ENCODE data around the gene KIAA0930.

The KIAA0930 gene

DNA sequence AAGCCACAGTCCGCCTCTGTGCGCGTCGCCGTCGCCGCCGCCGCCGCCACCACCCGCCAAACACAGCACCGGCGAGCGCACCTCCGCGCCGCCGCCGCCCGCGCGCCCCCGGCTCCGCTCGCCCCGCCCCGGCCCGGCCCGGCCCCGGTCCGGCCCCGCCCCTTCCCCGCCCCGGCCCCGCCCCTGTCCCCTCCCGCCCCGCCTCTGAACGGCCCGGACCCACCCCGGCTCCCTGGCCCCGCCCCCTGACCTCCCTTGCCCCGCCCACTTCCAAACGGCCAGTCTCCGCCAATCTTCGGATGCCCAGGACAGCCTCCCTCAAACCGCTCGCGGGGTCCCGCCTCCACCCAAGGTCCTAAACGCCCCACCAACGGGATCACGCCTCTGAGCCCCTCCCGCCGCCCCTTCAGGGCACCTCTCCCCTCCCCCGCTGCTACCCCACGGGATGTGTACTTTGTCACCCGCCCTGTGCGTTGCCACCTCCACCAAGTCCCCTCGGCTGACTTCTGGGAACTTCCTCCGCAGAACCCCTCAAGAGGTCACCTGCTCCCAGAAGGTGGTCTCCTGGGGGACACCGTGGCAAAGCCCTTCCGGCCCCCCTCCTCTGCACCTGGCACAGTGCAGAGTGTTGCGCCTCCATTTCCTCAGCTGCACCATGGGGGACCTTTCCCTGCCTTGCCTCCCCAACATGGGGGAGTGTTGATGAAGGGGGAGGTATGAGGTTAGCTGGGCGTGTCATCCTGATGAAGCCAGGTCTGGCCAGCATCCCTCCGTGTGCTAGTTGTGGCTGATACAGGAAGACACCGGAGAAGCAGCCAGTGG is at the start of gene KIAA0930:
TSS of gene KIAA0930 (minus strand) at position 85 of the 822 bp plus-strand sequence. CDS start 191 bp downstream, outside the sequence.
- no peak within 1 kb of the TSS for H3K27ac ChIP-seq
- TF ChIP-seq CTCF (IDR thresholded peaks at IDR 0.05; ENCODE audit: low read depth, low read length, missing control alignments), result no peak
- H3K4me3 ChIP-seq (ENCODE audit: low read depth, low read length), result peak within 1 kb of the TSS; percentile 64
- in situ Hi-C loops (cut with HindIII; ENCODE audit: low pct_ligation_motif_present, low sequenced_read_pairs), result no loop called here
- DNase-seq, result peak; percentile 40
- H3K36me3 ChIP-seq (replicated peaks), result no peaks in the 10 kb centered on the region
- no peaks in the 10 kb centered on the region for H3K27me3 ChIP-seq (replicated peaks)

DNA sequence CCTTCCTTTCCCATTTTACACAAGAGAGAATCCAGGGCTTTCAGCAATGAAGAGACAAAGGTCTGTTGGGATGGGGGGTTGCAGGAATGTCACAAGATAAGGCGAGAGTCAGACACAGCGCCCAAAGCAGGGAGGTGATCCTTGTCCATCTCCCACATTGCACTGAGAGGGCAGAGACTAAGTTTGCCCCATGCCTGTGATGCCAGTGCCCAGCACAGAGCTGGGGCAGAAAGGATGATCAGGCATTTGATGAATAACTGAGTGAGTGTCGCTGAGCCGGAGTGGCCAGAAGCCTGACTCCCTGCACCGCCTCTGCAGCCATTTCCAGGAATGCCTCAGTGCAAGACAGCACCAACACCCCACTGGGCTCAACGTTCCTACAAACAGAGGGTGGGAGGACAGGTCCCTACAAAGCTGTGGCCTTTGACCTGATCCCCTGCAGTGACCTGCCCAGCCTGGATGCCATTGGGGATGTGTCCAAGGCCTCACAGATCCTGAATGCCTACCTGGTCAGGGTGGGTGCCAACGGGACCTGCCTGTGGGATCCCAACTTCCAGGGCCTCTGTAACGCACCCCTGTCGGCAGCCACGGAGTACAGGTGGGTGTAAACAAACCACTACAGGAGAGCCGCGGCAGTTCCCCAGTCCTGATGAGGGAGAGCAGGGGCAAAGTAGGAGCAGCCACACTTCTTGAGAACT is 46.3 kb upstream of the KIAA0930 start:
- in situ Hi-C loops (cut with HindIII; ENCODE audit: low pct_ligation_motif_present, low sequenced_read_pairs), result no loop called here
- H3K36me3 ChIP-seq (replicated peaks), result no peaks in the 10 kb centered on the region
- peaks cover 20% of the 10 kb centered on the region for H3K27me3 ChIP-seq (replicated peaks)
- TF ChIP-seq CTCF (IDR thresholded peaks at IDR 0.05; ENCODE audit: low read depth, low read length, missing control alignments), result no peak
- no peak overlapping the region for H3K4me3 ChIP-seq (ENCODE audit: low read depth, low read length)
- no peak for DNase-seq
- no peak overlapping the region for H3K27ac ChIP-seq

DNA sequence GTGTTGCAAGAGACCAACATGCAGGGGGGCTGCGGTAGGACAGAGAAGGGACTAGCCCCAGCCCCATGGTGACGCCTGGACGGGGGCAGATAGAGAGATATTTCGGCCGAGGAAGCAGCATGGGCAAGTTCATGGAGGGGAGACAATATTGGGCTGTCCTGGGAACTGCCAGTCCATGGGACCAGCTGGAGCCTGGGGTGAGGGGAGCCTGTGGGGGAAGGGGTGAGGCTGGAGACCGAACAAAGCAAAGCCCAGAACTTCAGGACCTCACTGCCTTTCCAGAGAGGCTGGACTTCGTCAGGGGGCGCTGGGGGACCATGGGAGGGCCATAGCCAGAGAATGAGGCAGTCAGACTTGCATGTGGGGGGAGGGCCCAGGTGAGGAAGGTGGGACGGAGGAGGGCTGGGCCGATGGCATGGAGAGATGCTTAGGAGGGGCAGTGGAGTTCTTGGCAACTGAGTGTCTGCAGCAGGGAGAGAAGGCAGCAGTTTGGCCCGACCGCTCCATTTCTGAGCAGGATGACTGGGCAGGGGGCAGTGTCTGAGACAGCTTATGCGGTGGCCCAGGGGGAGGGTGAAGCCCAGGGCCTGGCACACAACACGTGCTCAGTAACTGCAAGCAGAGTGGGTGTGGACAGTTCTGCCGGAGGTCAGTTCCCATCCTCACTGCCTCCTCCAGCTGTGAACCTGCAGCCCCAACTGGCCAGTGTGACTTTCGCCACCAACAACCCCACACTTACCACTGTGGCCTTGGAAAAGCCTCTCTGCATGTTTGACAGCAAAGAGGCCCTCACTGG is 44.8 kb upstream of the KIAA0930 start:
- Histone ChIP-seq H3K36me3 (replicated peaks) (no peaks in the 10 kb centered on the region), H3K27ac (no peak overlapping the region), H3K4me3 (ENCODE audit: low read depth, low read length) (no peak overlapping the region), H3K27me3 (replicated peaks) (peaks cover 20% of the 10 kb centered on the region)
- in situ Hi-C loops (cut with HindIII; ENCODE audit: low pct_ligation_motif_present, low sequenced_read_pairs), result no loop called here
- TF ChIP-seq CTCF (IDR thresholded peaks at IDR 0.05; ENCODE audit: low read depth, low read length, missing control alignments), result no peak
- no peak for DNase-seq

GRCh38 chr22:45284705-45285262 is 44.1 kb upstream of the KIAA0930 start, which contains the start of gene UPK3A:
Gene UPK3A, plus strand, starts transcription at chr22:45284949. Its CDS starts 65 bp downstream, at chr22:45285014.
- DNase-seq, result no peak
- no peaks in the 10 kb centered on the region for H3K36me3 ChIP-seq (replicated peaks)
- peak within 1 kb of the TSS; percentile 22 for H3K4me3 ChIP-seq (ENCODE audit: low read depth, low read length)
- in situ Hi-C loops (cut with HindIII; ENCODE audit: low pct_ligation_motif_present, low sequenced_read_pairs), result no loop called here
- peaks cover 20% of the 10 kb centered on the region for H3K27me3 ChIP-seq (replicated peaks)
- no peak for TF ChIP-seq CTCF (IDR thresholded peaks at IDR 0.05; ENCODE audit: low read depth, low read length, missing control alignments)
- H3K27ac ChIP-seq, result no peak within 1 kb of the TSS

DNA sequence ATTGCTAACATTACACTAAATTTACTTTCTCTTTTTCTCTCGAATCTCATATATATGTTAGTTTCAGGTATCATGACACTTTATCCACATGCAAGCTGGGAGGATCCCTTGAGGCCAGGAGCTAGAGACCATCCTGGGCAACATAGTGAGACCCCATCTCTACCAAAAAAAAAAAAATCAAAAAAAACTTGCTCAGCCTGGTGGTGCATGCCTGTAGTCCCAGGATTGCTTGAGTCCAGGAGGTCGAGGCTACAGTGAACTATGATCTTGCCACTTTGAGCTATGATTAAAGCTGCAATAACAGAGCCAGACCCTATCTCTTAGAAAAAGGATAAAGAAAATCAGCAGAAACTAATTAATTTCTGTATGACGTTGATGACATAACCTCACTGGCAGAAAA is 40.3 kb upstream of the KIAA0930 start:
- Histone ChIP-seq H3K27me3 (replicated peaks) (peaks cover 16% of the 10 kb centered on the region), H3K4me3 (ENCODE audit: low read depth, low read length) (no peak overlapping the region), H3K36me3 (replicated peaks) (no peaks in the 10 kb centered on the region), H3K27ac (no peak overlapping the region)
- no peak for DNase-seq
- TF ChIP-seq CTCF (IDR thresholded peaks at IDR 0.05; ENCODE audit: low read depth, low read length, missing control alignments), result no peak
- in situ Hi-C loops (cut with HindIII; ENCODE audit: low pct_ligation_motif_present, low sequenced_read_pairs), result no loop called here
